ENCODE data around the gene BET1.

The BET1 gene

DNA sequence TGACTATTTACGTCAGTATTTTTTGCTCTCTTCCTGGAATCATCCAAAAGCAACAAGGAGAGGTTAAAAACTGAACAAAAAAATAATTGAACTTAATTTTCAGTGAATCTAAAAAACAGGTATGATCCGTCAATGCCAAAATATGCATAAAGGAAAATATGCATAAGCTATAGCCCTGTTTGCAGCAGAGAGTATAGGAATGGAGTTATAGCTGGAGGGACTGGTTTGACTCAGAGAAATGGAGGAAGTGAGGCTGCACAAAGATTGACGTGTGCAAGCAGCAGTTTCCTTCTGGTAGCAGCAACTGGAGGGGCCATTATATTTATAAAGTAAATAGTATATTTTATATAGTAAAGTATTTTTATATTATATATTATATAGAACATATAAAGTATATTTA lies 45.5 kb downstream of the BET1 start:
- no peak for DNase-seq (ENCODE audit: low read depth in 4 of 4, low spot score in 1 of 4)

DNA sequence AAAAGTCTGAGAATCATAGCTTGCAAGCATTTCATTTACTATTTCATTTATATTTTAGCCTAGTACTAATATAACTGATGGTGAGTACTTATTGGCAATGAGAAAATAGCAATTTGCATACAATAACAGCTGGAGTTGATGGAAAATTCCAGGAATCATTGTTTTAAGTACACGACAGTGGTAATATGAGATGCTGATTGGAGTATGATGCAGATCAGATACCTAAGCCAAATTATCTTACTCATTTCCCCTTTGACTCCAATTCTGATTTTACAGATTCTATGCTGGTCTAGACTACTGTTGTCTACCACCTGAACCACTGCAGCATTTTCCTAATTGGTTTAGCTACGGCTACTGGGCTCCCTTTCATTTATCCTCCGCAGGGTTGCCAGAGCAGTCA lies 45.9 kb downstream of the BET1 start:
- no peak for DNase-seq (ENCODE audit: low read depth in 4 of 4, low spot score in 1 of 4)

DNA sequence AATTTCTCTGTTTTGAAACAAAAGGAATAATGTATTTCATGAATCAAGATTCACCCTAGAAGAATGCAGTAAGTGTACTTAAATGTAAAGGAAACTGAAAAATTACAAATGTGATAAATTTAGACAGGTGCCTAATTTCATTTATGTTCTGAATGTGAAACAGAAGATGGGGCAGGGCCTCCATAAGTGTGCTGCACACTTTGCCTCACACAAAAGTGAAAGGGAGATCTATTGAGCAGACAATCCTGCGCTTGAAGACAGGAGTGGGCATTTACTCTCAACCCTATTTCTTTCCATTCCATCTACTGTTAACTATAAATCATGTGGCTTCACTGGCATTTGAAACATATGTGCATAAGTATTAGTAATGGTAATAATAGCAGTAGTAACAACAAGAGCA lies 46.4 kb downstream of the BET1 start:
- DNase-seq (ENCODE audit: low read depth in 4 of 4, low spot score in 1 of 4): no peak

DNA sequence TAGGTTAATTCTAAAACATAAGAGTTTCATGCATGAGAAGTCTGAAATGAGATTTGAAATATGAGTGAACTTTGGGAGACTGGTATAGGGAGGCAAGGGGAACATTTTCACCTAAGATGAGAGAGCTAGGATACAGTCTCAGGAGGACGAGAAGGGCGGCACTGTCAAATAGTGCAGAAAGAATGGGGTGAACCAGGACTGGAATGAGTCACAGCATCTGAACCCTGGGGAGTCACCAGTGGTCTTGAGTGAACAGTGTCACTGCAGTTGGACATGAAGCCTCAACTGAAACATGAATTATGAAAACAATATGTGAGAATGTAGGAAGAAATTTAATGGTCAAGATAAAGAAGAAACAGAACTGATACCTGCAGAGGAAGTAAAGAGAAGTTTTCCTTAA lies 48.9 kb downstream of the BET1 start:
- DNase-seq (ENCODE audit: low read depth in 4 of 4, low spot score in 1 of 4): no peak

DNA sequence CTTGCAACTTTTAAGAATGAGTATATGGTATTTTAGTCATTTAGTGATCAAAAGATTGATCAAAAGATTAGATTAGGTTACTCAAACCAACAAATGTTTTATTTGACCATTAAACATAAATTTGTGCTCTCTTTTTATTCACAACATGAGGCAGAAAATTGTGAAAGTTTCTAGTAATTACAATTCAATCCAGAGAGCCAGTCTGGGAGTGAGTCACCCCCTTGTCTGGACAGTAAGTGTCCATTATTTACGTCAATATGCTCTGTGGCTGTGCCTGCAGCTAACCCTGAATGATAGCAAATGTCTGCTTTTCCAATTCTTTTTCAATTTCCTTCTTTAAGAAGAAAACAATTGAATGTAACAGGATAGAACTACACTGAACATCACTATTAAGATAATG lies 54.7 kb downstream of the BET1 start:
- DNase-seq (ENCODE audit: low read depth in 4 of 4, low spot score in 1 of 4): no peak

DNA sequence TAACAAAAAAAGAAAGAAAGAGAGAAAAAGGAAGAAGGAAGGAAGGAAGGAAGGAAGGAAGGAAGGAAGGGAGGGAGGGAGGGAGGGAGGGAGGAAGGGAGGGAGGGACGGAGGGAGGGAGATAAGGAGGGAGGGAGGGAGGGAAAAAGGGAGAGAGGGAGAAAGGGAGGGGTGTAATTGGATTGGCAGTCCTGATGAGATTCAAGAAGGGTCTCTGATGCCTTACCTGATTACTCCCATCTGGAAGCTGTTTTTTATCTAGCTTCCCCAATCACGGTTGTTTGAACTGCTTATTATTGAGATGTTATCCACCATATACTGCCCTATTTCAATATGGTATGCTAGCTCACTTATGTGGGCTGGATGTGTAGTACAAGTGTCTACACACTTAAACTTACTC lies 55.3 kb downstream of the BET1 start:
- no peak for DNase-seq (ENCODE audit: low read depth in 4 of 4, low spot score in 1 of 4)

DNA sequence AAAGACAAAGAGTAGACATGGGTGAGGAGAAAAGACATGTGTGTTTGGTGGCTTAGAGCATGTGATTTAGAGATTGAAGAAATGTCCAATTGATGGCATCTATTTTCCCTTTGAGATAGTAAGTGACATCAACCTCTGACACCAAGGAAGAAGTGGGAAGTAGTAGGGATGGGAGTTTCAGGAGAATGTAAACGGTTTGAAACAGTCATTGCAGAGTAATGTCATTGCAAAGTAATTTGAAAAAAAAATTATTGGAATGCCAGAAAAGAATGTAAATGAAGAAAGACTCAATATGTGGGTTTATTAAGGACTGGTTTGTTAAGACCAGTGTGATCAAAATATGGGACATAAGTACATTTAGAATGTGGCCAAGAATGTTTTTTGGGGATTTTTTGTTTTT lies 56.0 kb downstream of the BET1 start:
- DNase-seq (ENCODE audit: low read depth in 4 of 4, low spot score in 1 of 4): no peak

DNA sequence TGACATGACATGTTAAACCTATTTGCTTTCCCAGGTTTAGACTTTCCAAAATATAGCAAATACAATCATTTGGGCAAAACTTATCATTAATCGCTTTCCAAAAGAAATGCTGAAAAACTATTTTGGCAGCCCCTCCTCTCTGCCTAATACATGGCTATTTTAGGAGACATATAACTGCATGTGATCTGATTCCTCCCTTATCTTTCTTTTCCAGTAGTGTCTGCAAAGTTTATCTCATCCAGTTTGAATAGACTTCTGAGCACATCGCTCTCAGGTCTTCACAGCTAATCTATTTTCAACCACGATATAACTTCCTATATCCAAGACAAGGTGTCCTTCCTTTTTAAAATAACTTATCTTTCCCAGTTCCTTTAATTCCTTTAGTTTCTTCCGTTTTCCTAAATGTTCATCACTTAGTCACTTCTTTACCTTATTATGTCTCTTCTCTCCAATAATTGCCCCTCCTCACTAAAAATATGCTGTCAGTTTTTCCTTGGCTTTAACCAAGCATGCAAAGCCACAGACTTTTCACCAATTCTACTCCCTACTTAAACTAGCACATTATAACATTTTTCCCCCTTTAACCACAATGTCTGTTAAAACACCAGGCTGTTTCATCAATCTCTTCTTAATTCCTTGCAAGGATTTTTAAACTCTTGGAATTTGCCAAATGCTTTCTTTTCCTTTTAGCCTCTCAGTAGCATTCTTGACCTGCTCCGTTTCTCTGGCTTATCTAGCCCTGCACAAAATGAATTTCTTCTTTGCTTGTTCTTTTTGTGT lies 58.2 kb downstream of the BET1 start:
- no peak for DNase-seq (ENCODE audit: low read depth in 4 of 4, low spot score in 1 of 4)

DNA sequence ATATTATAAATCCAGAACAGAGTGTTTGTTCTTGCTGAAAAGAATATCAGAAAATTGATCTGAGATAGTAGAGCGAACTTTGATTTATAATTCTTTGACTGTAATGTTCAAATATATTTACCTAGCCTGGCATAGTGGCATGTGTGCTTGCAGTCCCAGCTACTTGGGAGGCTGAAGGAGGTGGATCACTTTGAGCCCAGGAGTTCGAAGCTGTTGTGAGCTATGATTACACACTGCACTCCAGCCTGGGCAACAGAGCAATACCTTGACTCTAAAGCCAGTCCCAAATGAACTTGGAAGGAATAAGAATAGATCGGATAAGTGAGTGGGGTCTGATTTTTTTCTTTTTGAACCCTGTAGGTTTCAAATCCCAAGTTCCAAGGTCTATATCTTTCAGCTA lies 59.1 kb downstream of the BET1 start:
- no peak for DNase-seq (ENCODE audit: low read depth in 4 of 4, low spot score in 1 of 4)

DNA sequence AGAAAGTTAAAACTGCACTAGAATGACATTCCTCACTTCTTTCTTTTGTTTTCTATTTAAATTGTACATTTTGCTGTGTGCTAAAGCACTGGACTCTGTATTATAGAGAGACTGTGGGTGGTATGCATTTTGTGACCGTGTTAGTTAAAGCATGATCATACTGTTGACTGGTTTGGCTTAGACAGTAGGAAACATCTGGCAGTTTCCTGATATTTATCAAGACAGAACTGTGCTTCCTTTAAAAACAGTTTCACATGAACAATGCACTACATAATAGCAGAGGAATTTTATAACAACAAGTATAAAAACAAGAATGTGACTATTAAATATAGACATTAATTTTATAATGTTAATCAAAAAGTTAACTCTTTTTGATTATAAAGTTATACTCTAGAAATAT lies 59.5 kb downstream of the BET1 start:
- no peak for DNase-seq (ENCODE audit: low read depth in 4 of 4, low spot score in 1 of 4)

DNA sequence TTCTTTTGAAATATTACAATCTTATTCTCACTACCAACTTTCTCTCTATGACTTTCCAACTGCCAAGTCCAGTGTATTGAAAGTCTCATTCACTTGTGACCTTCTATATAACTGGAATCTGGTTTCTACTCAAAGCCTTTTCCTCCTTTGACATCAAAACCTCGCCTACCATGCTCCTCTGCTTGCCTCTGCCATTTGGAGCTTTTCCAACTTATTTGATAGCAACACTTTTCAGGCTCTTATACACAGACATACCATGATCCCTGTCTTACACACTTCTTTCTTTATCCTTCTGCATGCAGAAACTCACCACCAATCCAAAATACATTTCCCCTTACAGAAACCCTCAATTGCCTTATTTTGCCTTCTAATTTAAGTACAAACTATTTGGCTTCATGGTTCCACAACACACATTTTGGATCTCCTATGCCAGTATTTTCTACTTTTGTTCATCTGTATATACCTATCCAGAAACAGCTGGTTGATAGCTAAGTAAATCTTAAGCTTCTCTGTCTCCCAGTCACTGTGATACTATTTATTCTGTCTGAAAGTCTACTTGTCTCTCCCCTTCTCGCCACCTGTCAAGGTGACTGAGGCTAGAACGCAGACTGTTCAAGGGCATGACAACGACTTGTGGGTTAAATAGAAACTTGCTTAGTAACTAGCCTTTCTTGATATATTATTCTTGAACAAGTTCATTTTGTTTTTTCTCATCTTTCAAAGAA lies 60.2 kb downstream of the BET1 start:
- no peak for DNase-seq (ENCODE audit: low read depth in 4 of 4, low spot score in 1 of 4)
